Thoracic aorta (tissue), 2 donors: ENCODE data around the gene LYPD4. TPM values are rescaled to one million over a fixed set of nuclear protein-coding genes. Genes with fewer than 3 reads are reported as not detected.

Experiments
- ATAC-seq: fragments of 150-250 bp; one replicate; pipeline ENCODE4 v1.8.0; 2017; ENCODE audit warnings: low read depth; ENCODE audit not compliant: insufficient number of reproducible peaks, low FRiP score
- DNase-seq: peaks from one replicate; pipeline ENCODE4 v3.0.0-alpha.2; 2020; ENCODE audit warnings: low spot score
- H3K27ac ChIP-seq, 2 donors: fragments of 200-600 bp; sonication (generic); 1 replicate in 1 of 2; 2 replicates in 1 of 2; pipeline ENCODE4 v1.5.1; 2016; ENCODE audit warnings: mild to moderate bottlenecking in 2 of 2, moderate library complexity in 2 of 2
- H3K27me3 ChIP-seq: fragments of 200-600 bp; sonication (generic); replicated peaks from 2 replicates; pipeline ENCODE4 v1.6.0; 2016; ENCODE audit warnings: mild to moderate bottlenecking; ENCODE audit not compliant: insufficient read depth
- H3K36me3 ChIP-seq: fragments of 200-600 bp; sonication (generic); one replicate; pipeline ENCODE4 v1.5.1; 2016
- H3K4me1 ChIP-seq, 2 donors: fragments of 200-600 bp; sonication (generic); 1 replicate in 1 of 2; 2 replicates in 1 of 2; pipeline versions ENCODE4 v1.5.1 to v1.6.0; 2016; ENCODE audit warnings: low read depth in 2 of 2, mild to moderate bottlenecking in 1 of 2; ENCODE audit not compliant: control insufficient read depth in 1 of 2
- H3K4me3 ChIP-seq: fragments of 200-600 bp; sonication (generic); 2 replicates; pipeline ENCODE4 v1.5.1; 2016; ENCODE audit warnings: mild to moderate bottlenecking
- H3K9me3 ChIP-seq: fragments of 200-600 bp; sonication (generic); 2 replicates; pipeline ENCODE4 v1.5.1; 2016
- total RNA-seq, 2 donors: library from RNA; depleted of rRNA; stranded (reverse); fragments of >200 nt; gene quantifications; one replicate each; pipeline versions ENCODE4 v1.1.0 to v1.2.3, GENCODE V29; 2016
- TF ChIP-seq, protein P1 (sequence below): fragments of 200-600 bp; sonication (generic); IDR thresholded peaks from one replicate; pipeline ENCODE4 v1.5.1; 2019; ENCODE audit warnings: antibody characterized with exemption

Gene LYPD4
- total RNA-seq, 2 donors from 2014 or later = not detected

DNA sequence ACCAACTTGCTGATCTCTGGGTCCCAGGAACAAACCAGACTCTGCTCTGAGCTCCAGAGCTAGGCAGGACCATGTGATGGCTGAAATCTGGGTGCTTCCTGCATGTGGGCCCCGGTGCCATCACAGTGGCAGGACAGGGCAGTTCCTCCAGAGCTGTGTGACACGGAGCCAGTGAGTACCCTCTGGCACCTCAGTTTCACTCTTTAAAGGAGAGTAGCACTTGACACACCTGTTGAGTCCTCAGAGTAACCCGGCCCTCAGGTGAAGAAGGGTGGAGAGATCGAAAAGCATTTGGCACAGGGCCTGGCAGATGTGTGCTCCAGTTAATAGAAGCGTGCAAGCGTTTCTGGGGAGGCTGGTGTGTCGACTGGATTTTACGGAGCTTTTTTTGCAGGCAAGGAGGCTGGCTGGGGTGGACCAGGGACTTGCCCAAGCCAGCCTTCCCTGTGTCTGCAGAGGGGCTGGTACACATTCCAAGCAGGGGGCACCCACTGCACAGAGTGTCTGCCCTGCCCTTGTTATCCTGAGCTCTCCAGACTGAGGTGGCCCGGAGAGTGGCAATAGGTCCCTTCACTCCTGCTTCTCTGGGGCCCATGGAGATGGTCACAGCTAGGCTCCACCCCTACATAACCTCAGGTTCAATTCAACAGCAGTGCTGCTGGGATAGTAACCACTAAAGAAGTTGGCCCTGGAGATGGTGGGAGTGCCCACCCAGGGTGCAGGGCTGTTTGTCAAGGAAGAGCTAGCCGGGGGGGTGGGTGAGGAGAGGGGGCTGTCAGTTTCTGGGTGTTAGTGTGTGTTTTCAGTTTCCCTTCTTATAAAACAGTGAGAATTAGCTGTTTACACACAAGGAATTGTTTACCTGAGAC lies 23.9 kb upstream of the LYPD4 start:
- Histone ChIP-seq H3K4me3 (no peak overlapping the region), H3K36me3 (peaks cover 51% of the 10 kb centered on the region), H3K9me3 (no peaks in the 10 kb centered on the region), H3K4me1 (peaks cover 2% of the 10 kb centered on the region in 2 donors), H3K27me3 (no peaks in the 10 kb centered on the region), H3K27ac (no peak overlapping the region)
- DNase-seq = no peak
- ATAC-seq = no peak
- TF ChIP-seq, protein P1, sequence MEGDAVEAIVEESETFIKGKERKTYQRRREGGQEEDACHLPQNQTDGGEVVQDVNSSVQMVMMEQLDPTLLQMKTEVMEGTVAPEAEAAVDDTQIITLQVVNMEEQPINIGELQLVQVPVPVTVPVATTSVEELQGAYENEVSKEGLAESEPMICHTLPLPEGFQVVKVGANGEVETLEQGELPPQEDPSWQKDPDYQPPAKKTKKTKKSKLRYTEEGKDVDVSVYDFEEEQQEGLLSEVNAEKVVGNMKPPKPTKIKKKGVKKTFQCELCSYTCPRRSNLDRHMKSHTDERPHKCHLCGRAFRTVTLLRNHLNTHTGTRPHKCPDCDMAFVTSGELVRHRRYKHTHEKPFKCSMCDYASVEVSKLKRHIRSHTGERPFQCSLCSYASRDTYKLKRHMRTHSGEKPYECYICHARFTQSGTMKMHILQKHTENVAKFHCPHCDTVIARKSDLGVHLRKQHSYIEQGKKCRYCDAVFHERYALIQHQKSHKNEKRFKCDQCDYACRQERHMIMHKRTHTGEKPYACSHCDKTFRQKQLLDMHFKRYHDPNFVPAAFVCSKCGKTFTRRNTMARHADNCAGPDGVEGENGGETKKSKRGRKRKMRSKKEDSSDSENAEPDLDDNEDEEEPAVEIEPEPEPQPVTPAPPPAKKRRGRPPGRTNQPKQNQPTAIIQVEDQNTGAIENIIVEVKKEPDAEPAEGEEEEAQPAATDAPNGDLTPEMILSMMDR = no peak

DNA sequence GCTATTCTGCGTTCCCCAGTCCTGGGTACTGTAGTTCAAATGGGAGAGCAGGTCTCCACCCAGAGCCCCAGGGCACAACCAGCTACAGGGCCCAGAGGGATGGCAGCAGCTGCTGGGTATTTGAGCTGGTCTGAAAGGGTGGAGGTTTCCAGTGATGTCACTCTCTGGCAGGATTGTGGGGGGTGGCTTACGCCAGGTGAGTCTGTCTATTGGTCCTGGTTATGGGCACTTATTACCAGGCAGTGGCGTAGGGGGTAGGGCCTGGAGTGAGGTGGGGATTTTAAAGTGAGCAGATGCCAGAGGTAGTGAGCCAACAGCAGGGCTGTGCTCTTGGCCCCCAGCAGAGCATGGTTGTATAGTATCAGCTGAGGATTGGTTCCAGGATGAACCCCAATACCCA lies 21.8 kb upstream of the LYPD4 start:
- peaks cover 13 to 23% of the 10 kb centered on the region in 2 donors for H3K4me1 ChIP-seq
- H3K9me3 ChIP-seq = no peaks in the 10 kb centered on the region
- no peak overlapping the region for H3K27ac ChIP-seq
- H3K36me3 ChIP-seq = peaks cover 61% of the 10 kb centered on the region
- no peak for DNase-seq
- H3K4me3 ChIP-seq = no peak overlapping the region
- ATAC-seq = no peak
- TF ChIP-seq, protein P1 = no peak
- H3K27me3 ChIP-seq = no peaks in the 10 kb centered on the region

DNA sequence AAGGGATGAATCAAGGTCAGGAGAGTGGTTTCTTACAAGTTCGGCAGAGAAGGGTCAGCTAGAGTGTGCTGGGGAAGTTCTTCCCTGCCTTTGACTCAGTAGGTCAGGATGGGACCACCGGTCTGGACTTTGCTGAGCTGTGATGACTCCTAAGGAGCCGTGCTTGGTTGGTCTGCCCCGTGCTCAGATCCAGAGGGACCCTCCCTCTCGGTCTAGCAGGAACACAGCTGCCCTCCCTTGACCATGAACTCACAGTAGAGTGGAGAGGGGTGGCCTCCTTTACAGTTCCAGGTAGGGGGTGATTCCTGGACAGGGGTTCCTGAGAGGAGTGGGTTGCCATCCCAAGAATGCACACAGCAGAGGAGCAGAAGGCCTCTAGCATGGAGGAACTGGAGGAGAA lies 19.9 kb upstream of the LYPD4 start:
- H3K4me1 ChIP-seq = peaks cover 19 to 30% of the 10 kb centered on the region in 2 donors
- H3K9me3 ChIP-seq = no peaks in the 10 kb centered on the region
- H3K4me3 ChIP-seq = no peak overlapping the region
- H3K27me3 ChIP-seq = no peaks in the 10 kb centered on the region
- H3K27ac ChIP-seq = no peak overlapping the region
- peaks cover 50% of the 10 kb centered on the region for H3K36me3 ChIP-seq
- TF ChIP-seq, protein P1 = no peak
- DNase-seq (no peak), ATAC-seq (no peak)

DNA sequence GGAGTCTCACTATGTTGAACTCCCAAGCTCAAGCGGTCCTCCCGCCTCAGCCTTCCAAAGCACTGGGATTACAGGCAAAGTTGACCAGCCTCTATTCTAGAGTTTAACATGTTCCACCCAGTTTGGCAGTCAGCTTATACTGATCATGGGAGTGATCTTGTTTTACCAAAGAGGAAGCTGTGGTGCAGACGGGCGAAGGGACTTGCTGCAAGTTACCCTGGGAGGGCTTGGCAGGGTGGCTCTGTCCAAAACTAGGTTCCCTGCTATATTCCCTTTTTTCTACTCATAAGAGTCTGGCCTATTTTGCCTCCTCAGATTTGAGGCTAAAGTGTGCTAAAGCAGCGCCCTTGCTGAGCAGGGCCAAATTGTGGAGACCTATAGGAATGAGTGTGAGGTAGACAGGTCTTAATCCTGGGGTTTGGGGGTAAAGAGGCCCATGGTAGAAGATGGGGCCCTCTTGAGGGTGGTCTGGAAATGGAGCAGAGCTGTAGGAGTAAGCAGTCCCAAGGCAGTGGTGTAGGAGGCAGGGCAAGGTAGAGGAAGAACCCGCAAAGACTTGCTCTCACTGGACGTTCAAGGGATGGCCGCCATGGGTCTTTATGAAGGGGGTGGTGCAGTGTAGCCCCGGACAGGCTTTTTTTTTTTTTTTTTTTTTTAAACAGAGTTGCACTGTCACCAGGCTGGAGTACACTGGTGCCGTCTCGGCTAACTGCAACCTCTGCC lies 18.9 kb upstream of the LYPD4 start:
- no peaks in the 10 kb centered on the region for H3K27me3 ChIP-seq
- peaks cover 22 to 30% of the 10 kb centered on the region in 2 donors for H3K4me1 ChIP-seq
- DNase-seq = no peak
- H3K9me3 ChIP-seq = no peaks in the 10 kb centered on the region
- ATAC-seq = no peak
- TF ChIP-seq, protein P1 = no peak
- H3K27ac ChIP-seq = no peak overlapping the region
- no peak overlapping the region for H3K4me3 ChIP-seq
- peaks cover 40% of the 10 kb centered on the region for H3K36me3 ChIP-seq

DNA sequence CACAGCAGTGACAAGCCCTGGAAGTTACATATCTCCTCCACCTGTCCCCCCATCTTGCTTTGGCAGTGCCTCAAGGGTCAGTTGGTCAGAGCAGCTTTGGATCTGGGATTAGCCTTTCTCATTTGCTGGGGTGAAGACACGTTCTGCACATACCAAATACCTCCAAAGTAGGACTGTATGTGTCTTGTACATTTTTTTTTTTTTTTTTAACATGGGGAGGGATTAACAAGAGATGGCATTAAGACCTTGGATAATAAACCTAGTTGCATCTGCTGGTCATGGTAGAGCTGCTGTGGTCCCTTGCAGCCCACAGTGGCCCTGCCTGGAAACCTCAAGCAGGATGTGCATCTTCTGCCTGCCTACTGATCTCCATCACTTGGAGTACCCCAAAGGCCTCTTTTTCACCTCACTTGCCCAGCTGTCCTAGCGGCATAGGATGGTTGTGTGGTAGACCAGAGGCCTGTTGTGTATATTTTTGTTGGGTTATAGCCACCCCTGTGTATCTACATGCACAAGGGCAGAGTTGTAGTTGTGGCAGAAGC lies 18.0 kb upstream of the LYPD4 start:
- H3K4me1 ChIP-seq = peaks cover 22 to 30% of the 10 kb centered on the region in 2 donors
- H3K27ac ChIP-seq = no peak overlapping the region
- TF ChIP-seq, protein P1 = no peak
- H3K27me3 ChIP-seq = no peaks in the 10 kb centered on the region
- H3K36me3 ChIP-seq = peaks cover 40% of the 10 kb centered on the region
- peak overlapping the region; percentile 23 for H3K4me3 ChIP-seq
- no peak for DNase-seq
- H3K9me3 ChIP-seq = no peaks in the 10 kb centered on the region
- ATAC-seq = no peak
